Ovary (tissue), 9 donors: ENCODE data around the gene NUMBL. TPM values are rescaled to one million over a fixed set of nuclear protein-coding genes. Genes with fewer than 3 reads are reported as not detected.

Experiments
- DNase-seq, 5 donors: peaks; one replicate each; pipeline ENCODE4 v3.0.0-alpha.2; 2019 to 2020
- H3K27ac ChIP-seq, 2 donors: fragments of 200-600 bp; one replicate each; pipeline versions ENCODE4 v1.5.1 to v1.8.0; 2019 to 2022
- H3K27me3 ChIP-seq: fragments of 200-600 bp; one replicate; pipeline ENCODE4 v1.8.0; 2022
- H3K36me3 ChIP-seq: fragments of 200-600 bp; sonication (generic); one replicate; pipeline ENCODE4 v1.5.1; 2019
- H3K4me1 ChIP-seq: one replicate; pipeline ENCODE4 v1.8.1; 2013; ENCODE audit warnings: mild to moderate bottlenecking, moderate library complexity; ENCODE audit not compliant: insufficient read depth
- H3K4me3 ChIP-seq: fragments of 200-600 bp; sonication (generic); one replicate; pipeline ENCODE4 v1.5.1; 2017
- H3K9me3 ChIP-seq, 2 donors: fragments of 200-600 bp in 1 of 2; sonication (generic) in 1 of 2; one replicate each; pipeline versions ENCODE4 v1.5.1 to v1.8.1; 2013 to 2019; ENCODE audit warnings: mild to moderate bottlenecking in 1 of 2, moderate library complexity in 1 of 2
- EP300 ChIP-seq: sonication (generic); formaldehyde crosslinking; IDR thresholded peaks from one replicate; pipeline ENCODE4 v1.6.1; 2017; ENCODE audit warnings: antibody characterized with exemption
- POLR2A ChIP-seq: fragments of 450-650 bp; IDR thresholded peaks from one replicate; pipeline ENCODE4 v1.6.1; 2017; ENCODE audit warnings: antibody characterized with exemption, mild to moderate bottlenecking, moderate library complexity
- WGBS, 3 donors: extraction: QIAGEN DNeasy Blood & Tissue Kit in 1 of 3; methylation state at CpG; one replicate each; pipeline versions ENCODE4 v1.1.5 to v1.1.7; 2013 to 2017; 5-methylcytosine and 5-hydroxymethylcytosine counted together
- intact Hi-C, 4 donors: fragments of 100-400 bp; cut with DNase I; formaldehyde crosslinking; loops; one replicate each; pipeline versions ENCODE4 v1.11.0 to v1.15.1; 2022 to 2023
- polyA plus RNA-seq, 2 donors: library from polyadenylated mRNA; stranded (reverse); fragments of 200-250 nt in 1 of 2; fragments of 350-450 nt in 1 of 2; fragmentation: Illumina TruSeq in 1 of 2; extraction: RNeasy Lipid Tissue Mini Kit (QIAGEN cat#74804) in 1 of 2; gene quantifications; one replicate each; pipeline ENCODE4 v1.2.3, GENCODE V29; 2013 to 2014
- total RNA-seq, 7 donors: library from RNA; depleted of rRNA in 2 of 7; stranded (reverse); fragments of >200 nt in 2 of 7; fragmentation: NEBNext Ultra II Directional in 3 of 7; extraction: Animal tissue kit (Norgen Biotek cat#: 25700) in 3 of 7; gene quantifications; one replicate each; pipeline versions ENCODE4 v1.1.0 to v1.2.4, GENCODE V29; 2016 to 2023
- TF ChIP-seq, protein P1 (sequence below), 3 donors: fragments of 450-650 bp in 2 of 3; fragments of 200-600 bp in 1 of 3; IDR thresholded peaks; one replicate each; pipeline versions ENCODE4 v1.5.1 to v1.8.0; 2016 to 2022; ENCODE audit warnings: antibody characterized with exemption in 3 of 3, mild to moderate bottlenecking in 1 of 3
- donor health status: DM: no; HTN: no; CAD: no; lungs with moderate emphysema.
- donor health status: DM: no; HTN: no; CAD: no.
- donor health status: Bipolar disorder and iron deficiency.
- donor health status: DM: yes; HTN: yes; CAD: no.
- donor health status: DM: no; HTN: no; CAD: no.
- donor health status: DM: yes; HTN: yes; CAD: no.

NUMBL gene
- total and polyA plus RNA-seq, 9 donors = 6.7 to 88.9 (median 62.3) TPM

DNA sequence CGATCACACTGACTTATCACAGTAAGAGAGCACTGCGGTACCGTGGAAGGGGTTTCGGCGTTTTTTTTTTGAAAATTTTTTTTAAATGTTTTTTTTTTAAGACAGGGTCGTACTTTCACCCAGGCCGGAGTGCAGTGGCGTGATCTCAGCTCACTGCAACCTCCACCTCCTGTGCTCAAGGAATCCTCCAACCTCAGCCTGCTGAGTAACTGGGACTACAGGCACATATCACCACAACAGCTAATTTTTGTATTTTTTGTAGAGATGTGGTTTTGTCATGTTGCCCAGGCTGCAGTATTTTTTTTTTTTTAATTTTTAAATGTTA lies 70.3 kb downstream of the NUMBL start:
- H3K27ac ChIP-seq = no peak overlapping the region
- WGBS, 3 donors = 70 to 84% (median 71%) methylated on average over 8 of the region's 8 CpGs
- no peaks in the 10 kb centered on the region for H3K36me3 ChIP-seq
- H3K9me3 ChIP-seq = no peaks in the 10 kb centered on the region
- intact Hi-C loops = no loop called here
- TF ChIP-seq, protein P1, sequence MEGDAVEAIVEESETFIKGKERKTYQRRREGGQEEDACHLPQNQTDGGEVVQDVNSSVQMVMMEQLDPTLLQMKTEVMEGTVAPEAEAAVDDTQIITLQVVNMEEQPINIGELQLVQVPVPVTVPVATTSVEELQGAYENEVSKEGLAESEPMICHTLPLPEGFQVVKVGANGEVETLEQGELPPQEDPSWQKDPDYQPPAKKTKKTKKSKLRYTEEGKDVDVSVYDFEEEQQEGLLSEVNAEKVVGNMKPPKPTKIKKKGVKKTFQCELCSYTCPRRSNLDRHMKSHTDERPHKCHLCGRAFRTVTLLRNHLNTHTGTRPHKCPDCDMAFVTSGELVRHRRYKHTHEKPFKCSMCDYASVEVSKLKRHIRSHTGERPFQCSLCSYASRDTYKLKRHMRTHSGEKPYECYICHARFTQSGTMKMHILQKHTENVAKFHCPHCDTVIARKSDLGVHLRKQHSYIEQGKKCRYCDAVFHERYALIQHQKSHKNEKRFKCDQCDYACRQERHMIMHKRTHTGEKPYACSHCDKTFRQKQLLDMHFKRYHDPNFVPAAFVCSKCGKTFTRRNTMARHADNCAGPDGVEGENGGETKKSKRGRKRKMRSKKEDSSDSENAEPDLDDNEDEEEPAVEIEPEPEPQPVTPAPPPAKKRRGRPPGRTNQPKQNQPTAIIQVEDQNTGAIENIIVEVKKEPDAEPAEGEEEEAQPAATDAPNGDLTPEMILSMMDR (IDR thresholded peaks at IDR 0.05) = no peak
- no peak for TF ChIP-seq EP300
- no peak for TF ChIP-seq POLR2A
- DNase-seq = no peak
- H3K4me1 ChIP-seq = no peaks in the 10 kb centered on the region
- H3K4me3 ChIP-seq = no peak overlapping the region
- no peaks in the 10 kb centered on the region for H3K27me3 ChIP-seq

- Histone ChIP-seq H3K27me3 (no peaks in the 10 kb centered on the region), H3K27ac (no peak overlapping the region), H3K9me3 (no peaks in the 10 kb centered on the region), H3K36me3 (no peaks in the 10 kb centered on the region), H3K4me1 (peaks cover 4% of the 10 kb centered on the region), H3K4me3 (no peak overlapping the region)
- no peak for DNase-seq
- intact Hi-C loops = no loop called here
- TF ChIP-seq POLR2A (no peak), EP300 (no peak)
- WGBS, 3 donors = 67 to 74% (median 73%) methylated on average over 11 of the region's 11 CpGs
These were observed 70.9 kb downstream of the NUMBL start for GRCh38 chr19:40619333-40620160.

DNA sequence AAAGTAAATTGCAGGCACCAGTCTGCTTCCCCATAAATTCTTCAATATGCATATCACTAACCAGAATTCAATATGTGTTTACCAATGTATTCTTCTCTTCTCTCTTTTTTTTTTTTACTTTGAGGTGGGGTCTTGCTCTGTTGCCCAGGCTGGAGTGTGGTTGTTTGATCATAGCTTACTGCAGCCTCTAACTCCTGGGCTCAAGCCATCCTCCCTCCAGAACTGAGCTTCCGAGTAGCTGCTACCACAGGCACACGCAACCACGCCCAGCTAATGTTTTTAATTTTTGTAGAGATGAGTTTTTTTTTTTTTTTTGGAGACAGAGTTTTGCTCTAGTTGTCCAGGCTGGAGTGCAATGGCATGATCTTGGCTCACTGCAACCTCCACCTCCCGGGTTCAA lies 72.5 kb downstream of the NUMBL start:
- H3K9me3 ChIP-seq = no peaks in the 10 kb centered on the region
- TF ChIP-seq, protein P1 (IDR thresholded peaks at IDR 0.05) = no peak
- TF ChIP-seq EP300 (no peak), POLR2A (no peak)
- peaks cover 4% of the 10 kb centered on the region for H3K4me1 ChIP-seq
- no peaks in the 10 kb centered on the region for H3K36me3 ChIP-seq
- no peak for DNase-seq
- no peaks in the 10 kb centered on the region for H3K27me3 ChIP-seq
- H3K4me3 ChIP-seq = no peak overlapping the region
- 62 to 70% (median 63%) methylated on average over 4 of the region's 4 CpGs for WGBS, 3 donors
- no peak overlapping the region for H3K27ac ChIP-seq
- intact Hi-C loops = no loop called here

DNA sequence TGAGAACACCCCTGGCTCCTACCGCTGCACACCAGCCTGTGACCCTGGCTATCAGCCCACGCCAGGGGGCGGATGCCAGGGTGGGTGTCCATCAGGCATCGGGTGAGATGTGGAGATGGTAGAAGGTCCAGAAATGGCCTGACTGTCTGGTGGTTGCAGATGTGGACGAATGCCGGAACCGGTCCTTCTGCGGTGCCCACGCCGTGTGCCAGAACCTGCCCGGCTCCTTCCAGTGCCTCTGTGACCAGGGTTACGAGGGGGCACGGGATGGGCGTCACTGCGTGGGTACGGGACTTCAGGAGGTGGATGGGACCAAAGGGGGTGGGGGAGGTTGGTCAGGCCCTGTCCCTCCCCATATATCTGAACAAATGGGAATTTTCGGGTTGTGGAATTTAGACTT lies 73.5 kb downstream of the NUMBL start:
- no peak overlapping the region for H3K27ac ChIP-seq
- H3K36me3 ChIP-seq = no peaks in the 10 kb centered on the region
- peaks cover 4% of the 10 kb centered on the region for H3K4me1 ChIP-seq
- no peak overlapping the region for H3K4me3 ChIP-seq
- no peaks in the 10 kb centered on the region for H3K27me3 ChIP-seq
- 89 to 93% (median 92%) methylated on average over 17 of the region's 17 CpGs for WGBS, 3 donors
- intact Hi-C loops = no loop called here
- TF ChIP-seq, protein P1 (IDR thresholded peaks at IDR 0.05) = no peak
- no peak for TF ChIP-seq POLR2A
- no peak for TF ChIP-seq EP300
- H3K9me3 ChIP-seq = no peaks in the 10 kb centered on the region
- peak in 1 of 5 donors; percentile 35 for DNase-seq

DNA sequence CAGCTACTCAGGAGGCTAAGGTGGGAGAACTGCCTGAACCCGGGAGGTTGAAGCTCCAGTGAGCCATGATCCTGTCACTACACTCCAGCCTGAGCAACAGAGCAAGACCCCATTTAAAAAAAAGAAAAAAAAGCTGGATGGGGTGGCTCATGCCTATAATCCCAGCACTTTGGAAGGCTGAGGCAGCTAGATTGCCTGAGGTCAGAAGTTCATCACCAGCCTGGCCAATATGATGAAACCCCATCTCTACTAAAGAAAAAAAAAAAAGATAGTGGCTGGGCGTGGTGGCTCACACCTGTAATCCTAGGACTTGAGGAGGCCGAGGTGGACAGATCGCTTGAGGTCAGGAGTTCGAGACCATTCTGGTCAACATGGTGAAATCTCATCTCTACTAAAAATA lies 74.3 kb downstream of the NUMBL start:
- Histone ChIP-seq H3K9me3 (no peaks in the 10 kb centered on the region), H3K36me3 (no peaks in the 10 kb centered on the region), H3K4me1 (peaks cover 4% of the 10 kb centered on the region), H3K4me3 (no peak overlapping the region), H3K27ac (no peak overlapping the region), H3K27me3 (no peaks in the 10 kb centered on the region)
- WGBS, 3 donors = 72 to 96% (median 84%) methylated on average over 5 of the region's 5 CpGs
- intact Hi-C loops = no loop called here
- no peak for TF ChIP-seq EP300
- no peak for TF ChIP-seq POLR2A
- TF ChIP-seq, protein P1 (IDR thresholded peaks at IDR 0.05) = no peak
- no peak for DNase-seq
